HUDEP-2 (cell line): Measurements from ENCODE around the gene DYRK4.
A peak's percentile ranks its signal among the peaks of the same experiment; 100 is the strongest.

ENCODE experiments used
- DNase-seq, 76 experiments: peaks; one replicate each; lab custom pipeline; 2025; ENCODE audit not compliant: unreplicated experiment in 76 of 76; lab: John Stamatoyannopoulos, UW

The DYRK4 gene

DNA sequence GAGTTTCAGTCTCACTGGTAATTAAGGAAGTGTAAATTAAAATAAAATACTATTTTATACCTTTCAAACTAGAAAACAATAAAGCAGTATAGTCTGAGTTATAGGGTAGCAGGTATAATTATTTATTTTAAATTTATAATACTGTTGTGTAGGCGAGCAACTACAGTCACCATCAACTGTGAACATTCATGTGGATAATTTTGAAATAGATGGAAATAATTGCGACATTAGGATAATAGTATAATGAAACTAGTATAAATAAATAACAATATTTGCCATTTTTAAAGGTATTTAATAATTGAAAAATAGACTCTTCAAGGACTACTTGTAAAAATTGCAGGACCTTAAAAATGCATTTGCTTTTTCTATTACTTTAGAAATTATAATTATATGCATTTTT, 3.8 kb upstream of the DYRK4 start:
- DNase-seq: no peak

DNA sequence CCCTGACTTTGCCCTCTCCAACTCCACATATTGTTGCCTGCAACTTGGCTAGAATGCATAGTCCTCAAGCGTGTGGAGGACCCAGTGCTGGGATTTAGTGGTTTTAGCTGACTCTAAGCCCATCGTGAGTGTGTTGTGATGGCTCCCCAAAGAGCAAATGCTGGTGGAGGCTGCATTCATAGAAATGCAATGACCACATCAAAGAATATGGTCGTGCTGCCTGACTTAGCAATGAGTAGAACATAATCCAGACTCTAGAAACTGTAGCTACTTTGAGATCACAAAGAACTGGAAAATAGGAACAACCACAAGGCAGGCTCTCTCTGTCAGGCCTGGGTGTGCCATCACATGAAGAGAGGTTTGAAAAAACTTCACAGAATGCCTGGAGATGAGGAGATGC, 1.3 kb downstream of the DYRK4 start:
- DNase-seq: no peak

DNA sequence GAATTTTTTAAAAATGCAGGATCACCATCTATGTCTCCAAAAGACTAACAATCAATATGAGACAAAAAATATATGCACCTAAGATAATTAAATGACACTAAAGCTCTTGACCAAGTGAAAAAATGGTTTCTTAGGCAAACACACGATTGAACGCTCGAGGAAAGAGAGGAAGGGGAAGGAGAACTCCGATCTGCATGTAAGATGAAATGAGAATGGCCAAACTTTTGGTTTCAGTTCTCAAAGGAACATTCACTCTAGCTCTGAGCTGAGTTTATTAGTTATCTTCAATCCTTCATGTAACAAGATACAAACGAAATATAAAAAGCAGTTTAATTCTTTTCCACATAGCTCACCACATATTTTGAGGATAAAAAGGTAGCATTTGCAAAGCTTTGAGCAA, 2.8 kb downstream of the DYRK4 start:
- no peak for DNase-seq

DNA sequence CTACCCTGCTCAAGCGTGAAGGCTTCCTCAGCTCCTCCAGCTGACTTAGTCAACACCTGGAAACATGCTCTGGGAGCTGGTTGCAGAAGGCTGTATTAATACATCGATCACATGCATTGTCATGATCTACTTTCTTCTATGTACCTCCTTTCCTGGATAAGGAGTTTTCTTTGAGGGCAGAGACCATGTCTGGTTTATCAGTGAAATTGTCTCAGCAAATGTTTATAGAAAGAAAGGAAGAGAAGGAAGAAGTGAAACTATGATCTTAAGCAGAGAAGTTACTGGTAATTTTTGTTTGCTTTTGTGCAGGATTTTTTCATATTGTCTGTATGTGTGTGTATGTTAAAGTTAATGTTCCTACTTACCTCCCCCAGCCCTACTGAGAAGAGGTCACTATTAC, 4.5 kb downstream of the DYRK4 start:
- DNase-seq: no peak

GRCh38 chr12:4567073-4567881, 5.3 kb downstream of the DYRK4 start:
- DNase-seq: no peak

- DNase-seq: no peak
These were observed 7.3 kb downstream of the DYRK4 start for GRCh38 chr12:4569261-4569660.

- DNase-seq: peak in 1 of 76 experiments; percentile 2
These were observed 10.7 kb downstream of the DYRK4 start for GRCh38 chr12:4572680-4573079.

DNA sequence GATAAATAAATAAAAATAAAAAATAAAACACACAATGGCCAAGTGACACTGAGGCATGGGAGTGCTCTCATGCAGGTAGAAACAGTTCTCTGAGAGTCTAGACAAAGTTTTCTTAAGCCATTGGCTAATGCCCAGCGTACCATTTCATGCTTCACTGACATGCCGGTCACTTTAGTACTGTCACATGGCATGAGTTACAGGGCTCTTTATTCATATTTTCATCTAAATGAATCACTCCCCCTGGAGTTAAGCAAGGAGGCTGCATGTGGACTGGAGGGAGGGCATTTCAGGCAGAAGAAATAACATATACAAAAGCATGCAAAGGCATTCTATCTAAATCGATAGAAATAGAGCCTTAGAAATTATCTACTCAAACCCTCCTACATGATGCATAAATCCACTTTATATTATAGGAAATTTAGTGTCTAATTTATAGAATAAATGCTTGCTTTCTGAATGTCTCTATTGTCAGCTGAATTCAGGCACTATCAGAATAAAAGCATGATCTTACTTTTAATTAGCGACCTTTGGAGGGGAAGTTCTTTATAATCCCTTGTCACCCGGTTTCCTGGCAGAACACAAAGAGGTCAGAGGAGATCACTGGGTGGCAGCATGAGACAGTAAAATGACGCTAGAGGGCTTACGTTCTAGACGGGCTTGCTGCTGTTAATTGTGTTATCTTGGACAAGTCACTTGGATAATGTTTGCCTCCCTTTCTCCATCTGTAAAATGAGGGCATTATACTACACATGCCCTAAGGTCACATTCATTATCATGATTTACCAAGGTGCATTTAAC, 17.5 kb downstream of the DYRK4 start:
- DNase-seq: peak in 17 of 76 experiments; percentile 2 to 37 (median 15)

GRCh38 chr12:4580281-4580688, 18.3 kb downstream of the DYRK4 start:
- no peak for DNase-seq

- DNase-seq: no peak
These were observed 22.3 kb downstream of the DYRK4 start for GRCh38 chr12:4584281-4584680.

DNA sequence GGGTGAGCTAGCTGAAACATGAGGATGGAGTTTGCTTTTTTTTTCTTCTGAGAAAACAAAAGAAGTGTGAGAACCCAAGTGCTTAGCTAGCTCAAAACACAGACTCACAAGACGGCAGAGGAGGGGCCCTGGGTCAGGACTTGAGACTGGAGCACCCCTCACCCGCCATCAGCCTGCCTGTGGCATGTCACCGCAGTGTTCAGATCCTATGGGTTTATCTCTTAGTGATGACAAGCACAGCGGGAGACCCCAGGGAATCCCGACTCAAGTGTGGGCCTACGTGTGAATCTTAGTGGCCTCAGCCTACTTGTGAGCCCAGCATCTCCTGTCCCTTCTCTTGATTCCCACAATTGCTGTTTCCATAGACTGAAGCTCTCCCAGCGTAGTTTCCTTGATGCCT, 22.9 kb downstream of the DYRK4 start:
- DNase-seq: no peak

DNA sequence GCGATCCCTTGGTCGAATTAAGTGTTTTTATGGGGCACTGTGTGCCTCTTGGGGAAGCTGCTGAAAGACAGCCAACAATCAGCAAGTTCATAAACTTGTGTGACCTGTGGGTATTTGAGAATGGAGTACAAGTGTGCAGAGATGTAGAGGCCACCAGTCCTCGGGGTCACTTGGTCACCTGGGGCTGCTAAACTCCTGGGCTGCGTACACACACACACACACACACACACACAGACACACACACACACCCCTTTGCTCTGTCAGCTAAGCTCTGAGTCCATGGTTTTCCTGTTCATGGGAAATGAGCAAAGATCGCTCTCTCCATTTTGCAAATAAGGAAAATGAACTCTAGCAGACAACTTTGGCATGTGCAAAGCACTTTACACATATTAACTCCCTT, 24.5 kb downstream of the DYRK4 start:
- DNase-seq: no peak

- DNase-seq: no peak
These were observed 25.1 kb downstream of the DYRK4 start for GRCh38 chr12:4587108-4587507.

GRCh38 chr12:4588916-4589315, 26.9 kb downstream of the DYRK4 start:
- no peak for DNase-seq

GRCh38 chr12:4589941-4590340, 27.9 kb downstream of the DYRK4 start:
- DNase-seq: no peak

- DNase-seq: no peak
These were observed 29.2 kb downstream of the DYRK4 start for GRCh38 chr12:4591180-4591687.

GRCh38 chr12:4595881-4596280, 33.9 kb downstream of the DYRK4 start:
- no peak for DNase-seq

DNA sequence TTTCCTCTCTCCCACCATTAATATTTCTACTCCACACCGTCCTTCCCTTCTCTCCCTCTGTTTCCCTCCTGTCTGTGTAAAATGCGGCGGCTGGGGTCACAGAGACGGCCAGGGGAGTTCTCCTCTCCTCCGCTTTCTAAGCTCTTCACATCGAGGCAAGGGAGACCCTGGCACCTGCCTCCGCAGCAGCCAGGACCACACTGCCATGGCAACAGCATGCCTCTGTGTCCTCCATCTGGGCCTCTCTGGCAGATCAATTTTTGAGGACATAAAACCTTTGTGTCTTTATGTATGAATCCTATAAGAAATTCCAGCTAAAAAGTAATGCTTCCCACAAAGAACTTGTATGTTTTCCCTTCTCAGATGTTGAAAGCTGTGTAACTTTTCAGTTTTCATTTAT, 41.4 kb downstream of the DYRK4 start:
- no peak for DNase-seq

GRCh38 chr12:4603946-4604345, 41.9 kb downstream of the DYRK4 start:
- DNase-seq: no peak

DNA sequence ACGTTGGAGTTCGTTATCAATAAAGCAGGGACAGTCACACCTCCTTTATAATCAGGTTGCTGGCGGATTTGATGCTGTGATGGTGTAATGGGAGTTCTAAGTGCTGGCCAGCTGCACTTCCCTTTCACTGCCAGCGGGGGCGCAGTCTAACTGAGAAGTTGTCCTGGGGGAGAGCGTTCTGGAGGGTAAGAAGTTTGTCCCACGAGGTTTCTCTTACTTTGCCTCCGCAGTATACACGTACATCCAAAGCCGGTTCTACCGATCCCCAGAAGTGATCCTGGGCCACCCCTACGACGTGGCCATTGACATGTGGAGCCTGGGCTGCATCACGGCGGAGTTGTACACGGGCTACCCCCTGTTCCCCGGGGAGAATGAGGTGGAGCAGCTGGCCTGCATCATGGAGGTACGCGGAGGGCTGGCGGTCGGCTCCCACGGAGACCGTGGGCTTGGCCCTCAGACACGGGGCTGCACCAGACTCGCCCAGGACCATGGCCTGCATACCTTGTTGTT, 42.7 kb downstream of the DYRK4 start:
- peak in 74 of 76 experiments; percentile 18 to 86 (median 66) for DNase-seq

- no peak for DNase-seq
These were observed 45.0 kb downstream of the DYRK4 start for GRCh38 chr12:4607056-4607455.

GRCh38 chr12:4609071-4609470, 47.1 kb downstream of the DYRK4 start:
- no peak for DNase-seq
